ENCODE data around the gene NEAT1. TPM values are rescaled to one million over a fixed set of nuclear protein-coding genes. Genes with fewer than 3 reads are reported as not detected.

The NEAT1 gene
- total RNA-seq, 1 donor from 2014 or later: 668 TPM

DNA sequence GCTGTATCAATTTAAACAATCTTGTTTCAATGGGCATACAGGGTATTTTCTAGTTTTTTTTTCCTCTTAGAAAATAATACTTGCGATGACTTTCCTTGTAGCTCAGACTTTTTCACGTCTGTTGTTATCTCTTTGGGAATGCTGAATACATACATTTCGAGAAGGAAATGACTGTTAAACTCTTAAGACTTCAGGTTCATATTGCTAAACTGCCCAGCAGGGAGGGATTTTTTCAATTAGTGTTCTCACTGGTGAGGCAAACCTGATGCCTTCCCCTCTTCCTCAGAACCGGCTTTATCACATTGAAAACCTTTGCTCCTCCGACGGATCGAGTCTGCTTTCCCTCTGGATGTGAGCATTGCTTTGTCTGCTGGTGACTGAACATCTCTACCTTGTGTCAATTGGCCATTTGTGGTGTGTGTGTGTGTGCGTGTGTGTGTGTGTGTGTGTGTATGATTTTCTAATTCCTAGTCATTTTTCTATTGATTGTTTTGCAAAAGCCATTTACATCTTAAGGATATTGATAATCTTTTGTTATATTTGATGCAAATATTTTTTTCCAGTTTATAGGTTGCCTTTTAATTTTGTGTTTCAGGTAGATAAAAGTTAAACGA, 6.6 kb downstream of the NEAT1 start:
- intact Hi-C loops (cut with DNase I): no loop called here
- peak; percentile 41 for DNase-seq (ENCODE audit: low spot score)

DNA sequence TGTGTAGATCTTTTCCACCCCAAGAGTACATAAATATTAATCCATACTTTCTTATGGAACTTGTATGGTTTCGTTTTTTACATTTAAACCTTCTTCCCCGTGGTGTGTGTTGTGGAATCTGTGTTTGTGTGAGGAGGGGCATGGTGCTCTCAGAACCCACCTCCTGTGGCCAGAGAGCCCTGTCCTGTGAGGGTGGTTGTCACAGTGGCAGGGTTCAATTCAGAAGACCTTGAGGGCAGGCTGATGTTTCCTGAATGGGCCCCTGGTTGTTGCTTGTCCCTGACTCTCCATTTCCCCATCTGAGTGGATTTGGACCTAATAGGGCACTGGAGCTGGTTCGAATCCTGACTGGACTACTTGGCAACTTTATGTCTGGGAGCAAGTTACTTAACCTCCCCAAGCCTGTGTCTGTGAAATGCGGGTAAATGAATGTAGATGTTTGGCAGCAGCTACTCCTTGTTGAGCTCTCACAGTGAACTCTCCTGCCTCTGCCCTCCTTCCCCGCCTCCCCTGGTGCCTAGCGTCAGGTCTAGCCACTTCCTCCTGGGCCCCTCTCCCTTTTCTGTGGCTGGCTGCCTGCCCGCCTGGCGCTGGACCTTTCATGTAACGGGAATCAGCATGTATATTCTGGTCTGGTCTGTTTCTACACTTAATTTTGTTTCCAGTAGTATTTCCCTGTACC, 7.3 kb downstream of the NEAT1 start:
- intact Hi-C loops (cut with DNase I): no loop called here
- DNase-seq (ENCODE audit: low spot score): peak; percentile 90

DNA sequence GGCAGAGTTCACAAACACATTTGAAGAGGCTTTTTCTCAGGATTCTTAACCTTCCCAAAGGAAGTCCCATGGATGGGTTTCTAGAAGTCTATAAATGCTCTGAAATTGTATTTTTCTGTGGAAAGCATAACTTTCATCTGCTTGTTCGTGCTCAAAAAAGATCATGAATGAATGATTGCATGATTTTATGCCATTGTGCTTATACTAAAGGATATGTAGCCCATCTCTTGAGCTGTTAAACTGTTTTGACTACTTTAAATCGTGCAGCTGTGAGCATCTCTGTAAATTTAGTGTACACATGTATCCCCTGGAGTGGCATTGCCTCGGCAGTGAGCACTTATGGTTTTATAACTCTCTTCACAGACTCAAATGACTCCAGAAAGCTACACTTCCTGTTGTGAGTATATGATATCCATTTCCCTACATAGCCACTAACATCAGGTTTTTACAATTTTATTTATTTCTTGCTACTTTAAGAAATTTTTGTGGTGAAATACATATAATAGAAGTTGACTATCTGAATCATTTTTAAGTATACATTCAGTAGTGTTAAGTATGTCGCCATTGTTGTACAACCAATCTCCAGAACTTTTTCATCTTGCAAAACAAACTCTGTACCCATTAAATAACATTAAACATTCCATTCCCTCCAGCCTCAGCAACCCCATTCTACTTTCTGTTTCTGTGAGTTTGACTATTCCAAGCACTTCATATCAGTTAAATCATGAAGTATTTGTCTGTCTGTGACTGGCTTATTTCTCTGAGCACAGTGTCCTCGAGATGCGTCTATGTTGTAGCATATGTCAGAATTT, 8.0 kb downstream of the NEAT1 start:
- intact Hi-C loops (cut with DNase I): no loop called here
- no peak for DNase-seq (ENCODE audit: low spot score)

DNA sequence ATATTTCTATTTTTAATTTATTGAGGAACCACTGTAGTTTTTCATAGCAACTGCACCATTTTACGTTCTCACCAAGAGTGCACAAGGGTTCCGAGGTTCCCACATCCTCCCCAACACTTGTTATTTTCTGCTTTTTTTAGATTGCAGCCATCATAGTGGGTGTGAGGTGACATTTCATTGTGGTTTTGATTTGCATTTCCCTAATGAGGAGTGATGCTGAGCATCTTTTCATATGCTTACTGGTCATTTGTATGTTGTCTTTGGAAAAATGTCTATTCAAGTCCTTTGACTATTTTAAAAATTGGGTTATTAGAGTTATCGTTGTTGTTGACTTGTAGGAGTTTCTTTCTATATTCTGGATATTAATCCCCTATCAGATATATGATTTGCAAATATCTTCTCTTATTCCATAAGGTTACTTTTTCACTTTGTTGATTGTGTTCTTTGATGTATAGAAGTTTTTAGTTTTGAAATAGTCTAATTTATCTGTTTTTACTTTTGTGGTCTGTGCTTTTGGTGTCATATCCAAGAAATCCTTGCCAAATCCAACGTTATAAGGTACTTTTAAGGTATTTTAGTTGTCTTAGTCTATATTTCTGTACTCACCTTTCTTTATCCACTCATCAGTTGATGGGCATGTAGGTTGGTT, 9.0 kb downstream of the NEAT1 start:
- DNase-seq (ENCODE audit: low spot score): peak; percentile 10
- intact Hi-C loops (cut with DNase I): no loop called here

DNA sequence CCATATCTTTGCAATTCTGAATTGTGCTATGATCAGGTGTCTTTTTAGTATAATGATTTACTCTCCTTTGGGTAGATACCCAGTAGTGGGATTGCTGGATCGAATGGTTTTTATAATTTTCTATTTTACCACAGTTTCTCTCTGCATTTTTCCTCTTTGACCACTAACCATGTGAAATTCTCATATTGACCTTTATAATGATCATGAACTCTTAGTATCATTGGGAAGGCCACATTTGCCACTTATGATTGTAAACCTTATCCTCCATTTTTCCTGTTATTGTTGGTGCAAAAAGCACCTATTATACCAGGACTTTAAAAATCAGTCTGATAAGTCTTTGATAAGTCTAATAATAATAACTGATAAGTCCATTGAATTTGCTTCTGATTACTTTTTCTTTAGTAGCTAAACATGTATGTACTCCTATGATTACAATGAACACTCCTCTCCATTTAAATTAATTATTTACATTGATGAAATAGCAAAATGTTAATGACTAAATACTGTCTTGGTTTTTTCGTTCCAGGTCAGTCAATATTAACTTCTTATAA, 9.6 kb downstream of the NEAT1 start:
- no peak for DNase-seq (ENCODE audit: low spot score)
- intact Hi-C loops (cut with DNase I): no loop called here

DNA sequence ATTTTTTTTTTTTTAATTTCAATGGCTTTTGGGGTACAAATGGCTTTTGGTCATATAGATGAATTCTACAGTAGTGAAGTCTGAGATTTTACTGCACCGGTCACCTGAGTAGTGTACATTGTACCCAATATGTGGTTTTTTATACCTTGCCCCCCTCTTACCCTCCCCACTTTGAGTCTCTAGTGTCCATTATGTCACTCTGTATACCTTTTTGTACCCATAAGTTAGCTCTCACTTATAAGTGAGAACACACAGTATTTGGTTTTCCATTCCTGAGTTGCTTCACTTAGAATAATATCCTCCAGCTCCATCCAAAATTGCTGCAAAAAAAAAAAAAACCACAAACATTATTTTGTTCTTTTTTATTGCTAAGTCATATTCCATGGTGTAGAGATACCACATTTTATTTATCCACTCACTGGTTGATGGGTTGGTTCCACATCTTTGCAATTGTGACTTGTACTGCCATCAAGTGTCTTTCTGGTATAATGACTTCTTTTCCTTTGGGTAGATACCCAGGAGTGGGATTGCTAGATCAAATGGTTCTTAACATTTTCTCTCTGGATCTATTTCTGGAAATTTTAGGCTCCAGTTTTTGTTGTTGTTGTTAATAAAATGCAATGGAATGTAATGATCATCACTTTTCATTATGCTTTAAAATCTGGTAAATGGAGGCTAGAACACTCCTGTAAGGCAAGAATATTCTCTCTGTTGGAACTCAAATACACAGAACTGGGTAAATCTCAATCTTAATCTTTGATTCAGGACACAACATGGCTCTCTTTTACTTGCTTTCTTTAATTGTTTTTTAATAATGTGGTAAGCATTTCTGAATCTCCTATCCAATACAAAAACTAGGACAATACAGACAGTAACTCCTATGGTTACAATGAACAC, 10.3 kb downstream of the NEAT1 start:
- intact Hi-C loops (cut with DNase I): no loop called here
- no peak for DNase-seq (ENCODE audit: low spot score)

DNA sequence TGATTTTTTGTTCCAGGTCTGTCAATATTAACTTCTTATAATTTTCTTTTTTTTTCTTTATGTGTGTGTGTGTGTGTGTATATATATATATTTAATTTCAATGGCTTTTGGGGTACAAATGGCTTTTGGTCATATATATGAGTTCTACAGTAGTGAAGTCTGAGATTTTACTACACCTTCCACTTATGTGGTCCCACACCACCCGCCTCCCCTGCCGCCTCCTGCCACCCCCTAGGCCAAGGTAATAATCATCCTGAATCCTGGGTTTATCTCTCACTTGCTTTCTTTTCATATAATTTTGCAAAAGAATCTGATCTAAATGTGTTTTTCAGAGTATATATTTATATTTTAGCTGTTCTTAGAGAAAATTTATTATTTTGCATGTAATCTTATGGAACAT, 11.1 kb downstream of the NEAT1 start:
- intact Hi-C loops (cut with DNase I): no loop called here
- no peak for DNase-seq (ENCODE audit: low spot score)

DNA sequence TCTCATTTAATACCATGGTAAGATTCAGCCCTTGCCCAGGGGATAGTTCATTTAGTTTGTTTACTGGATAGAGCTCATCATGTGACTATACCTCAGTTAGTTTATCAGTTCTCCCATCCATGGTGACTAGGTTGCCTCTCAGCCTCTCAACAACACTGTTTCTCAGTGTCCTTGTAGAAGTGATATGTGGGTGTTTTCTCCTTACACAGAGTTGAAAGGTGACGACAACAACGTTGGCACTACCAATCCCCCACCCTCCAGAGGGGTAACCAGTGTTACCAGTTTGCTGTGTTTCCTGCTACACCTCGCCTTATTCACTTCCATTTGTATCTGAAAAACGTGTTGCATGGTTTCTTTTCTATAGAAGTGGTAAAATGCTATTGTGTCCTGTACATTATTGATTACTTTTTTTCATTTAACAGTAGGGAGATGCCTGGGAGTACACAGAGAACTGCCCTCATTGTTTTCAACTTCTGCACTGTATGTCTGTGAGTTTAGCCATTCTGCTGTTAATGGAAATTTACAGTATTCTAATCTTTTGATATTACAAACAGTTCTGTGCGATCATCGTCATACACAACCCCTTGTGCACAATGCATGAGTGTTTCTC, 11.6 kb downstream of the NEAT1 start:
- DNase-seq (ENCODE audit: low spot score): peak; percentile 17
- intact Hi-C loops (cut with DNase I): no loop called here

DNA sequence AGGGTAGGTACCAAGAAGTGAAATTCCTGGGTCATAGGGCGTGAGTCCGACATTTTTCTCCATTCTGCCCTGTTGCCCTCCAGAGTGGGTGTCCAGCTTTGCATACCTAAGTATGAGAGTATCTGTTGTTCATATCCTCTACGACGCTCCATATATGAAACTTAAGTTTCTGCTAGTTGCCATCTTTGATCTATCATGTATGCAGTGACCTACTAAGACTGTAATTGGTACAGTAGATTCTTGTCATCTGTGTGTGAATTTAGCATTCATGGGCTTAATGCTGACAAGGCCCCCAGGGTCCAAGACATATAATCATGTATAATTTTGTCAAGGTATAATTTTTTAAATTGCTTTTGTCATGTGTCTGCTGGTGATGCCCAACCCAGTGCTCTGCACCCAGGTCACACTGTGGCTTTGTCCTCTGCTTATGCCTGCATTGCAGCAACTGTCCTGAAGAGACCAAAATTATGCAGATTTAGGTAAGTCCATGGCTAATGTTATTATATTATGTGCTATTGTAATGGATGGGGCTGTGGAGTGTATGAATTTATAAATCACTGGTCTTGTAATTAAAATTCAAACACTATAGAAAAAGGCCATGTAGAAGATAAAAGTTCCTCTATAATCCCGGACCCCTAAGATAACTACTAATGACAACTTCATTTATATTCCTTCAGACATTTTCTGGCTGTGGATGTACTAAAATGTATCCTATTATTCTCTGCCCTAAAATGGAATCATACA, 12.2 kb downstream of the NEAT1 start:
- peak; percentile 15 for DNase-seq (ENCODE audit: low spot score)
- intact Hi-C loops (cut with DNase I): no loop called here

DNA sequence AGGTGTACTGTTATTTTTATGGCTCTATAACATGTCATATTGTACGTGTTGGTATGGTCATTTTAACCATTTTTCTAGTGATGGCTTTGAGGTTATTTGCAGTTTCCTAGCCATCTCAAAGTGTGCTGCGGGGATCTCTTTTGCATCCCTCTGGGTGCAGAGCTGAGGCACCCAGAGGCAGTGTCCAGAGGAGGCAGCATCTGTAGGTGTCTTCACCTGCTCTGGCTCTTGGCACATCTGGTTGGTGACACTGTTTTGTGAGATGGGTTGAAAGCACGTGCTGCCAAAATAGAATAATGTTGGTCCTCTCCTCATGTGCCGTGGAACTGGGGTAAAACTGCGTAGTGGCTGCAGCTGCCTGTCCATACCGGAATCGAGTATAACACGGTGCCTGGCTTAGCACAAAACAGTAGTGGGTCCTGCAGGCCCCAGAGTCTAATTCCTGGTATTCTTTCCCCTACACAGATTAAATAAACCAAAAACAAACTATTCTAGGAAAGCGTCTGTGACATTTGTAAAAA, 12.9 kb downstream of the NEAT1 start:
- DNase-seq (ENCODE audit: low spot score): peak; percentile 51
- intact Hi-C loops (cut with DNase I): no loop called here

DNA sequence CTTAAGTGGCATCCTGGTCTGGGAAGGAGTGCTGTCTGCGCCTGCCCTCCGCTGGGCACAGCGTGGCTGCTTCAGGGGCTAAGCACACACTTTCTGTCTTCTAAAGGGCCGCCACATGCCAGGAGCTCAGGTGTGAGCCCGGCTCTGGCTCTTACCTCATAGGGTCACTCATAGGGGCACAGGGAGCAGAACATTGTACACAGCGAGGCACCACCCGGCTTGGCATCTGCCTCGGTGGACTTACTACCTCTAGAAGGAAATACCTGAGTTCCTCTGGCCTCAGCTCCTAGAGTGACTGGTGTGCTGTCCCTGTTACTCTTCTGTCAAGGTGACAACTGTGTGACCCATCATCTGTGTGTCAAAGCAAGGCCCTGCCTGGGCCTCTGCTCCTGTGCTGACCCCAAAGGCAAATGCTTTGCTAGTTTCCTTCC, 13.4 kb downstream of the NEAT1 start:
- DNase-seq (ENCODE audit: low spot score): peak; percentile 75
- intact Hi-C loops (cut with DNase I): no loop called here

DNA sequence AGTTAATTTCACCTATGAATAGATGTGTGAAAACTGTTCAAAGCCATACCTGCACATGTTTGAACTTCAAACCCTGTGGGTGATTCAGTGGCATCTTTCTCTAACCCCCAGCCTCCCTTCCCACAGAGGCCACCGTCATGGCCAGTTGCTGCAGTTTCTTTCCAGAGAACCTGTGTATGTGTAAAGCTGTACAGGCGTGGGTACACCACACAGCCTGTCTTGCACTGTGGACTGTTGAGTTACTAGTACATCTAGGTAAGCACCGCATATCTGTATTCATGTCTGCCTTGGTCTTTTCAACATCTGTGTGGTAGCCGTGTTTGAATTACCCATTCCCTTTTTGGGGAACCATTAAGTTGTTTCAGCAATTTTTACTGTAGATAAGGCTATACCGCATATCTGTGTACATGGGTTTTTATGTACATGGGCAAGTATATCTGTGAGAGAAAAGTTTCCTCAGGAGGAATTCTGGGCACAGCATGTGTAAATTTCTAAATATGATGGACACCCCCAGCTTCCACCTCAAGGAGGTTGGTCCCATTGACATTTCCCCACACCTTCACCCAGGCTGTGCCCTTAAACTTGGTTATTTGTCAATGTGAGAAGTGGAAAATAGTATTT, 13.9 kb downstream of the NEAT1 start:
- peak; percentile 65 for DNase-seq (ENCODE audit: low spot score)
- intact Hi-C loops (cut with DNase I): no loop called here

DNA sequence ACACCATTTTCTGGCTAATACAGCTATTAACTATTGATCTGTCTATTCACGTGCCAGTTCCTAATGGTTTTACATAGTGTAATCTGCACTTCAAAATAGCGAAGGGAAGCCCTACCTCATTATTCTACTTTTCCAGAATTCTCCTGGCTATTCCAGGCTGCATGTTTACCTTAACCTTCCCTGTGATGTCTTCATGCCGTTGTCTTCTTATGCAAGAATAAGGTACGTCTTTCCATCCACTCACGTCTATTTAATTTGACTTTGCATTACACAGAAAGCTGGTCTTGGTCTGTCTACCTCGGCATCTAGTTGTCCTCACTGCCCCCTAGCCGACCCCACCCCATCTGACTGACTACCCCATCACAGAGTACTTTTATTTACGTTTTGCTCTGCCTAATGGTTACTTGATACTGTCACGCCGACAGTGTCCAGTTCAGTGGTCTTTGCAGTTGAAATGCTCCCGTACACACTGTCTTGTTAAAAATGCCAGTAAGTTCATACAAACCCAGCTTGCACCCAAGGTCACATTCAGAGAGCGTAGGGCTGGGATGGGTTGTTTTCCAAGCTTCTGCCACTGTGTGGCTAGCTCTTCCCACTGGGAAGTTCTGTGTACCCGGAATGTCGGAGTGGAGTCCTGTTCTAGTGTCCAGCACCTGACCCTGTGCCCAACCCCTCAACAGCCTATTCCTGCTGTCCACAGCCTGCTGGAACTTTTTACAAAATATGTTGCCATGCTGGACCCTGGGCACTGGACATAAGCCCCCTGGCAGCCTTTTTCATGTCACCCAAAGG, 15.0 kb downstream of the NEAT1 start:
- intact Hi-C loops (cut with DNase I): no loop called here
- peak; percentile 54 for DNase-seq (ENCODE audit: low spot score)

DNA sequence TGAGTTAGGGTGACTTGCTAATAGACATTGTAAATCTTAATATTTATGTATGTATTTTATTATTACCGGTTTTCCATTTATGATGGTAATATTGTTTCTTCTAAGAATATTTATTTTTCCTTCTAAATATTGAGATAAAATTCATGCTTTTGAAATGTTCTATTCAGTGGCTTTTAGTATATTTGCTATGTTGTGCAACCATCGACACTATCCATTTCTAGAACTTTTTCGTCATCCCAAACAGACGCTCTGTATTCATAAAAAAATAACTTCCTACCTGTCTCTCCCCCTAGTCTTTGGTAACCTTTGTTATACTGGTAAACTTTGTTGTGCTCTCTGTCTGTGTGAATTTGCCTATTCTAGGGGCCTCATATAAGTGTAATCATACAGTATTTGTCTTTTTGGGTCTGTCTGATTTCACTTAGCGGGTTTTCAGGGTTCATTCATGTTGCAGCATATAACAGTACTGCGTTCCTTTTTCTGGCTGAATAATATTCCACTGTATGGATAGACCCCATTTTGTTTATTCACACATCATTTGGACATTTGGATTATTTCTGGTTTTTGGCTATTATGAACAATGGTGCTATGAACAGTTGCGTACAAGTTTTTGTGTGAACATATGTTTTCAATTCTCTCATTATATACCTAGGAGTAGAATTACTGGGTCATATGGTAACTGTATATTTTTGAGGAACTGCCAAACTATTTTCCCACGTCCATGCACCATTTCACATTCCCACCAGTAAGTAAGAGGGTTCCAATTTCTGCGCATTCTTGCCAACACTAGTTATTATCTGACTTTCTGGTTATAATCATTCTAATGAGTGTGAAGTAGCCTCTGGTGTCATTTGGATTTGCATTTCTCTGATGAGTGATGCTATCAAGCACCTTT, 15.9 kb downstream of the NEAT1 start:
- no peak for DNase-seq (ENCODE audit: low spot score)
- intact Hi-C loops (cut with DNase I): no loop called here

DNA sequence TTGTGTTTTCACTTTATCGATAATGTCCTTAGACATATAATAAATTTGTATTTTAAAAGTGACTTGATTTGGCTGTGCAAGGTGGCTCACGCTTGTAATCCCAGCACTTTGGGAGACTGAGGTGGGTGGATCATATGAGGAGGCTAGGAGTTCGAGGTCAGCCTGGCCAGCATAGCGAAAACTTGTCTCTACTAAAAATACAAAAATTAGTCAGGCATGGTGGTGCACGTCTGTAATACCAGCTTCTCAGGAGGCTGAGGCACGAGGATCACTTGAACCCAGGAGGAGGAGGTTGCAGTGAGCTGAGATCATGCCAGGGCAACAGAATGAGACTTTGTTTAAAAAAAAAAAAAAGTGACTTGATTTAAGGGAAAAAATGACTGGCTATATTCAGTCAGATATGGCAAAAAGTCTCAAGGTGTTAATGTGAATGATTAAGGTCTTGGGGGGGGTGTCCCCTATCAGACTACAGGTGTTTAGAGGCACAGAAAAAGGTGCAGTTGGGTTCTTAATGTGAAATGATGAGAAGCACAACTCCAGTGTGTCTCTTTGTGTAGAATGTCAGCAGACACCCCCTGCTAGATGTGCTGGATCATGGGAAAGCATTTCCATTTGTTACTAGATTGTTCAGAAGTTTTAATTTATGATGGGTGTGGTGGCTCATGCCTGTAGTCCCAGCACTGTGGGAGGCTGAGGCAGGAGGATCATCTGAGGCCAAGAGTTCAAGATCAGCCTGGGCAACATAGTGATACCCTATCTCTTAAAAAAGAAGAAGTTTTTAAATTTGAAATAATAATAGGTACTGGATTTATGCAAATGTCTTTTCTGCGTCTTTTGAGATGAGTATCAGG, 17.0 kb downstream of the NEAT1 start:
- intact Hi-C loops (cut with DNase I): no loop called here
- peak; percentile 36 for DNase-seq (ENCODE audit: low spot score)

Data from cardiac septum (tissue), 1 donor.